PC-9 (cell line): ENCODE measurements around the gene ILKAP. TPM values are rescaled to one million over a fixed set of nuclear protein-coding genes. Genes with fewer than 3 reads are reported as not detected.

Experiments used
- BruUV-seq: library from RNA; stranded (reverse); fragments of 400-500 nt; replicated peaks from 2 replicates; lab custom pipeline; 2021; lab: Mats Ljungman, UMichigan
- CTCF ChIA-PET: fragments of 300-600 bp; sonication (Branson Sonifier 250); formaldehyde crosslinking; loops from one replicate; lab custom pipeline; 2022; ENCODE audit warnings: antibody characterized with exemption; lab: Charles Lee
- POLR2A ChIA-PET: fragments of 300-600 bp; sonication (Branson Sonifier 250); formaldehyde crosslinking; loops from one replicate; lab custom pipeline; 2022; ENCODE audit warnings: antibody characterized with exemption; ENCODE audit not compliant: unreplicated experiment; lab: Charles Lee
- DNase-seq, 2 experiments: peaks; one replicate each; pipeline versions ENCODE4 v3.0.0 to v3.0.0-alpha.2; 2015 to 2022; ENCODE audit warnings: mixed read lengths in 1 of 2
- H2AFZ ChIP-seq: fragments of 200-600 bp; sonication (generic); 2 replicates; pipeline ENCODE4 v1.8.1; 2017; ENCODE audit warnings: antibody characterized with exemption
- H3F3A ChIP-seq: fragments of 200-600 bp; sonication (generic); 2 replicates; pipeline ENCODE4 v1.8.1; 2017; ENCODE audit warnings: antibody characterized with exemption, mild to moderate bottlenecking, low read depth; ENCODE audit not compliant: insufficient read depth
- H3K27ac ChIP-seq: fragments of 200-600 bp; sonication (generic); 2 replicates; pipeline ENCODE4 v1.6.1; 2016; ENCODE audit warnings: mixed run types
- H3K27me3 ChIP-seq: fragments of 200-600 bp; sonication (generic); 2 replicates; pipeline ENCODE4 v1.6.1; 2016; ENCODE audit warnings: low read depth, mixed run types; ENCODE audit not compliant: insufficient read depth
- H3K36me3 ChIP-seq: fragments of 200-600 bp; sonication (generic); 2 replicates; pipeline ENCODE4 v1.6.1; 2016; ENCODE audit warnings: low read depth, mixed run types
- H3K4me1 ChIP-seq: fragments of 200-600 bp; sonication (generic); replicated peaks from 2 replicates; pipeline ENCODE4 v1.6.1; 2016; ENCODE audit warnings: mixed run types; ENCODE audit not compliant: insufficient read depth
- H3K4me2 ChIP-seq: fragments of 200-600 bp; sonication (generic); 2 replicates; pipeline ENCODE4 v1.6.1; 2017; ENCODE audit warnings: mixed run types
- H3K4me3 ChIP-seq: fragments of 200-600 bp; sonication (generic); 2 replicates; pipeline ENCODE4 v1.6.1; 2016; ENCODE audit warnings: mixed run types
- H3K79me2 ChIP-seq: fragments of 200-600 bp; sonication (generic); 2 replicates; pipeline ENCODE4 v1.6.1; 2017; ENCODE audit warnings: low read depth, mixed run types
- H3K9me2 ChIP-seq: fragments of 200-600 bp; sonication (generic); 2 replicates; pipeline ENCODE4 v1.8.1; 2017; ENCODE audit warnings: mild to moderate bottlenecking; ENCODE audit not compliant: insufficient read depth
- H3K9me3 ChIP-seq: fragments of 200-600 bp; sonication (generic); 2 replicates; pipeline ENCODE4 v1.8.1; 2016; ENCODE audit warnings: low read depth; ENCODE audit not compliant: insufficient read depth
- H4K20me1 ChIP-seq: fragments of 200-600 bp; sonication (generic); 2 replicates; pipeline ENCODE4 v1.8.1; 2017; ENCODE audit not compliant: insufficient read depth
- CTCF ChIP-seq: fragments of 200-600 bp; sonication (generic); conservative IDR thresholded peaks from 2 replicates; pipeline ENCODE4 v1.6.1; 2017; ENCODE audit warnings: mixed run types, antibody characterized with exemption, mild to moderate bottlenecking, moderate library complexity
- EZH2 ChIP-seq: fragments of 200-600 bp; sonication (generic); IDR thresholded peaks from 2 replicates; pipeline ENCODE4 v1.8.0; 2017; ENCODE audit warnings: antibody characterized with exemption, low read depth
- intact Hi-C: fragments of 100-400 bp; cut with micrococcal nuclease; formaldehyde crosslinking; loops from one replicate; pipeline ENCODE4 v1.10.0; 2022; ENCODE audit not compliant: unreplicated experiment
- total RNA-seq: library from RNA; stranded (reverse); gene quantifications from 2 replicates; pipeline ENCODE4 v1.2.3, GENCODE V29; 2021

The ILKAP gene
- total RNA-seq, 1 experiment from 2014 or later, result 55.6 TPM

GRCh38 chr2:238159071-238159539 is 44.4 kb downstream of the ILKAP start:
- Histone ChIP-seq H2AFZ (peak overlapping the region; percentile 77; the same call in 1 of the 2 replicates), H3K4me2 (peak overlapping the region; percentile 99), H3K27ac (no peak overlapping the region), H3K9me2 (no peaks in the 10 kb centered on the region), H4K20me1 (no peaks in the 10 kb centered on the region), H3K9me3 (no peaks in the 10 kb centered on the region), H3F3A (no peaks in the 10 kb centered on the region; the same call in 1 of the 2 replicates), H3K4me1 (peaks cover 5% of the 10 kb centered on the region; the same call in 1 of the 2 replicates), H3K27me3 (no peaks in the 10 kb centered on the region), H3K36me3 (no peaks in the 10 kb centered on the region), H3K79me2 (no peaks in the 10 kb centered on the region), H3K4me3 (peak overlapping the region; percentile 62)
- DNase-seq, result no peak
- intact Hi-C loops, result no loop called here
- TF ChIP-seq CTCF (no peak; the same call in 1 of the 2 replicates), EZH2 (no peak)
- no TSS peak for BruUV-seq
- CTCF ChIA-PET, result interaction anchor here (0.6 kb wide), 1 partner anchor 13 kb away, joined by 3 read pairs; no protein-coding TSS in a partner anchor
- POLR2A ChIA-PET, result no interaction called here

- intact Hi-C loops, result no loop called here
- H3K9me2 ChIP-seq, result no peaks in the 10 kb centered on the region
- ChIA-PET POLR2A (no interaction called here), CTCF (interaction anchor here (0.6 kb wide), 1 partner anchor 13 kb away, joined by 3 read pairs; no protein-coding TSS in a partner anchor)
- no TSS peak for BruUV-seq
- H3K4me3 ChIP-seq, result peak within 1 kb of the TSS; percentile 62
- peaks cover 5% of the 10 kb centered on the region; the same call in 1 of the 2 replicates for H3K4me1 ChIP-seq
- H3K9me3 ChIP-seq, result no peaks in the 10 kb centered on the region
- no peaks in the 10 kb centered on the region for H3K27me3 ChIP-seq
- TF ChIP-seq CTCF, result 0 out of 2 replicates have a peak, but pooled peaks have one; percentile 11
- no peak for TF ChIP-seq EZH2
- no peaks in the 10 kb centered on the region; the same call in 1 of the 2 replicates for H3F3A ChIP-seq
- no peak within 1 kb of the TSS for H3K27ac ChIP-seq
- peak within 1 kb of the TSS; percentile 77; the same call in 1 of the 2 replicates for H2AFZ ChIP-seq
- H3K36me3 ChIP-seq, result no peaks in the 10 kb centered on the region
- H4K20me1 ChIP-seq, result no peaks in the 10 kb centered on the region
- no peaks in the 10 kb centered on the region for H3K79me2 ChIP-seq
- H3K4me2 ChIP-seq, result peak within 1 kb of the TSS; percentile 99
- peak in 1 of 2 experiments; percentile 78 for DNase-seq
These were observed 44.9 kb downstream of the ILKAP start, which contains the start of gene ERFE for GRCh38 chr2:238158509-238159070. Gene ERFE (plus strand): TSS chr2:238158970. CDS start chr2:238159008, 38 bp downstream.

- H3K9me2 ChIP-seq, result no peaks in the 10 kb centered on the region
These were observed 45.4 kb downstream of the ILKAP start for GRCh38 chr2:238158018-238158508.

More at GRCh38 chr2:238158018-238158508, 45.4 kb downstream of the ILKAP start:
- BruUV-seq, result no TSS peak
- no peak for DNase-seq
- intact Hi-C loops, result no loop called here
- no peaks in the 10 kb centered on the region for H3K9me3 ChIP-seq
- peaks cover 5% of the 10 kb centered on the region; the same call in 1 of the 2 replicates for H3K4me1 ChIP-seq
- H3F3A ChIP-seq, result no peaks in the 10 kb centered on the region; the same call in 1 of the 2 replicates
- H2AFZ ChIP-seq, result no peak overlapping the region
- no peak overlapping the region for H3K4me2 ChIP-seq
- CTCF ChIA-PET, result no interaction called here
- H3K36me3 ChIP-seq, result no peaks in the 10 kb centered on the region
- no peaks in the 10 kb centered on the region for H4K20me1 ChIP-seq
- TF ChIP-seq CTCF, result no peak
- TF ChIP-seq EZH2, result no peak
- POLR2A ChIA-PET, result no interaction called here
- no peak overlapping the region for H3K27ac ChIP-seq
- no peak overlapping the region for H3K4me3 ChIP-seq
- no peaks in the 10 kb centered on the region for H3K79me2 ChIP-seq
- H3K27me3 ChIP-seq, result no peaks in the 10 kb centered on the region
